MCF 10A (cell line): ENCODE results near the gene CHMP6. TPM values are rescaled to one million over a fixed set of nuclear protein-coding genes. Genes with fewer than 3 reads are reported as not detected.

Experiments used
- BruUV-seq: library from RNA; stranded (reverse); fragments of 400-500 nt; replicated peaks from 2 replicates; lab custom pipeline; 2021; lab: Mats Ljungman, UMichigan
- CTCF ChIA-PET: fragments of 300-600 bp; sonication (Branson Sonifier 250); formaldehyde crosslinking; extraction: SDS; loops from one replicate; lab custom pipeline; 2021; ENCODE audit warnings: antibody characterized with exemption, inconsistent platforms; lab: Yijun Ruan, JAX
- POLR2A ChIA-PET: fragments of 300-600, 350-650 bp; sonication (Branson Sonifier 250); formaldehyde crosslinking; extraction: SDS; loops from one replicate; lab custom pipeline; 2020; ENCODE audit warnings: antibody characterized with exemption, inconsistent platforms; lab: Yijun Ruan, JAX
- DNase-seq: peaks from one replicate; pipeline ENCODE4 v3.0.0-alpha.2; 2018; ENCODE audit not compliant: unreplicated experiment
- H3K27ac Mint-ChIP-seq: one replicate; pipeline ENCODE4 v1.8.0; 2022; ENCODE audit warnings: mild to moderate bottlenecking, low read depth, mixed read lengths; ENCODE audit not compliant: unreplicated experiment
- H3K27me3 Mint-ChIP-seq: one replicate; pipeline ENCODE4 v1.8.0; 2022; ENCODE audit warnings: mixed read lengths; ENCODE audit not compliant: insufficient read depth, unreplicated experiment
- H3K36me3 Mint-ChIP-seq: one replicate; pipeline ENCODE4 v1.8.0; 2022; ENCODE audit warnings: mild to moderate bottlenecking, moderate library complexity, mixed read lengths; ENCODE audit not compliant: insufficient read depth, unreplicated experiment
- H3K4me1 Mint-ChIP-seq: one replicate; pipeline ENCODE4 v1.8.0; 2022; ENCODE audit warnings: mixed read lengths; ENCODE audit not compliant: insufficient read depth, unreplicated experiment
- H3K4me3 Mint-ChIP-seq: one replicate; pipeline ENCODE4 v1.8.0; 2022; ENCODE audit warnings: mild to moderate bottlenecking, moderate library complexity, mixed read lengths; ENCODE audit not compliant: unreplicated experiment
- H3K9me3 Mint-ChIP-seq: one replicate; pipeline ENCODE4 v1.8.0; 2022; ENCODE audit warnings: mixed read lengths; ENCODE audit not compliant: unreplicated experiment
- CTCF ChIP-seq: fragments of 200-600 bp; IDR thresholded peaks from one replicate; pipeline ENCODE4 v1.8.0; 2022; ENCODE audit warnings: antibody characterized with exemption, mild to moderate bottlenecking; ENCODE audit not compliant: unreplicated experiment
- intact Hi-C: fragments of 100-400 bp; cut with micrococcal nuclease; formaldehyde crosslinking; loops from 2 replicates; pipeline ENCODE4 v1.14.1; 2022
- total RNA-seq: library from RNA; stranded (reverse); gene quantifications from 2 replicates; pipeline ENCODE4 v1.2.3, GENCODE V29; 2022

Gene CHMP6
- total RNA-seq, 1 experiment from 2014 or later: 19.5 TPM

GRCh38 chr17:81018044-81018802 is 26.6 kb downstream of the CHMP6 start:
- no TSS peak for BruUV-seq
- peaks cover 9% of the 10 kb centered on the region for H3K9me3 Mint-ChIP-seq
- no peak for DNase-seq
- no peak overlapping the region for H3K27ac Mint-ChIP-seq
- intact Hi-C loops: no loop called here
- peaks cover 7% of the 10 kb centered on the region for H3K36me3 Mint-ChIP-seq
- no peak for TF ChIP-seq CTCF
- H3K4me1 Mint-ChIP-seq: no peaks in the 10 kb centered on the region
- H3K4me3 Mint-ChIP-seq: no peak overlapping the region
- H3K27me3 Mint-ChIP-seq: no peaks in the 10 kb centered on the region
- CTCF ChIA-PET: interaction anchor here (0.6 to 1.0 kb wide), 2 partner anchors 84 to 123 kb away, joined by 3 read pairs; no protein-coding TSS in a partner anchor
- POLR2A ChIA-PET: no interaction called here

DNA sequence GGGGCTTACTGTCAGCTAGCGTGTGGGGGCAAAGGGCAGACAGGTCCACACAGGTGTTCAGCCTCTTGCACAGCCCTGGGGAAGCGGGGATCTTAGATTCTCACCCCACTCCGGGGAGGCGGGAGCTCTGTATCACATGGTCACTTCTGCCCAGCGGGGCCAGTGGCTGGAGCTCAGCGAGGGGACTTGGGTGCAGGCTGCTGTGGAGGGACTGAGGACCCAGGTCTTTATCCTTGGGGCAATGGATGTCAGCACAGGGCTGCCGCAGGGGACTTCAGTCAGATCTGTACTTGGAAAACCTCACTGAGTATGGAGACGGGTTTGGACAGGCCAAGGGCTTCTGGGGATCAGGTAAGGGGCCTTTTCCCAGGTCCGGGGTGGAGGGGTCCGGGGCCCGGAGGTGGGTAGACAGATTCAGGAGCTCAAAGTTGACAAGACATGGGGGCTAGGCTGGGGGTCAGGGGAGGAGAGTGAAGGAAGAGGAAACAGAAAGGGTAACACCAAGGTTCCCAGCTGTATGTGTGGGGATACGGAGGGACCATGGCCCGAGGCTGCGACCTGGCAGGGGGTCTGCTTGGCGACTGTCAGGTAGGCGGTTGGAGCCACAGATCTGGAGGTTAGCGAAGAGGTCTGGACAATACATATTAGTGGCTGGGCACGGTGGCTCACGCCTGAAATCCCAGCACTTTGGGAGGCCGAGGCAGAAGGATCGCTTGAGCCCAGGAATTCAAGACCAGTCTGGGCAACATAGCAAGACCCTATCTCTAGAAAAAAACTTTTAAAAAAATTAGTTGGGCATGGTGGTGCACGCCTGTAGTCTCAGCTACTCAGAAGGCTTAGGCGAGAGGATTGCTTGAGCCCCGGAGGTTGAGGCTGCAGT is 28.2 kb downstream of the CHMP6 start:
- Mint-ChIP-seq H3K9me3 (peaks cover 9% of the 10 kb centered on the region), H3K4me3 (no peak overlapping the region), H3K27ac (no peak overlapping the region), H3K4me1 (peaks cover 6% of the 10 kb centered on the region), H3K36me3 (peaks cover 7% of the 10 kb centered on the region), H3K27me3 (no peaks in the 10 kb centered on the region)
- DNase-seq: no peak
- intact Hi-C loops: no loop called here
- no TSS peak for BruUV-seq
- ChIA-PET CTCF (interaction anchor here (0.6 to 1.9 kb wide), 4 partner anchors 19 to 123 kb away, joined by 3 to 10 read pairs (median 4); no protein-coding TSS in a partner anchor), POLR2A (interaction anchor here (0.6 to 1.4 kb wide), 3 partner anchors 17 to 110 kb away, joined by 3 to 4 read pairs (median 3); no protein-coding TSS in a partner anchor)
- TF ChIP-seq CTCF: no peak

DNA sequence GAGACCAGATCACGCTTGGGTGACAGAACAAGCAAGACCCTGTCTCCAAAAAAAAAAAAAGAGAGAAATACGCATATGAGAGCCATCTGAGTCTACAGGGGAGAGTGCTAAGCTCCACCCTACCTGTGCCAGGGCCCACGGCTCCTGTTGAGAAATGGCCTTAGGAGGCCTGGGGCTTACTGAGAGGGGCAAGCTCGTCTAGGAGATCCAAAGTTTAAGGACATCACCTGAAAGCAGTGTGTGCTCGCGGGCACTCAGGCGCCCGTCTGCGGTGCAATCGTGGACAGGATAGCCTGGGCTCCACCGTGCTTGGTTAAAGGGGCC is 28.8 kb downstream of the CHMP6 start:
- ChIA-PET CTCF (interaction anchor here (0.6 to 1.9 kb wide), 4 partner anchors 19 to 123 kb away, joined by 3 to 10 read pairs (median 4); no protein-coding TSS in a partner anchor), POLR2A (interaction anchor here (0.5 to 1.4 kb wide), 3 partner anchors 18 to 59 kb away, joined by 3 to 4 read pairs (median 3); no protein-coding TSS in a partner anchor)
- BruUV-seq: no TSS peak
- Mint-ChIP-seq H3K4me1 (peaks cover 6% of the 10 kb centered on the region), H3K36me3 (peaks cover 4% of the 10 kb centered on the region), H3K27me3 (no peaks in the 10 kb centered on the region), H3K4me3 (no peak overlapping the region), H3K9me3 (peaks cover 6% of the 10 kb centered on the region), H3K27ac (no peak overlapping the region)
- no peak for TF ChIP-seq CTCF
- DNase-seq: no peak
- intact Hi-C loops: no loop called here
